ENCODE measurements around the gene CPN1. TPM values are rescaled to one million over a fixed set of nuclear protein-coding genes. Genes with fewer than 3 reads are reported as not detected.

The CPN1 gene
- total and polyA plus RNA-seq, 2 experiments from 2014 or later = 2.8 to 4.6 TPM

DNA sequence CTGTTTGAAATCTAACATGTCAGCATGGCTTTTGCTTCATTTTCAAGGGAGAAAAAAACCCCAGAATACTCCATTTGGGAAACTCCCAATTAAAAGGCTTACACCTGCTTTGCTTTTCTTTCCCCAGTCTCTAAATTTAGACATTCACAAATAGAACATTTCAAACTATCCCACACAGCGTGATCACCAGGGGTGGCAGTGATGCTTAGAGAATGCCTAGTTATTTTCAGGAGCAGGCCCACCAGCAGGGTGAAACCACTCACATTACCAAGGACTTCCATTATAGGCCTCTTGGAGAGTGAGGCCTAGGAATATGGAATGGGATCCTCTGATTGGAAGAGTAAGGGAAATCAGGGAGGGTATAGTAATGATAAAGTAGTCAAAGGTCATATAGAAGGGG is 14.2 kb downstream of the CPN1 start:
- H3K4me3 ChIP-seq = no peak overlapping the region
- no peaks in the 10 kb centered on the region for H3K4me1 ChIP-seq (ENCODE audit: insufficient read depth)
- H4K20me1 ChIP-seq (ENCODE audit: insufficient read depth, poor library complexity, severe bottlenecking) = no peaks in the 10 kb centered on the region
- no peaks in the 10 kb centered on the region for H3K9me3 ChIP-seq (ENCODE audit: low read depth)
- H3K79me2 ChIP-seq = no peaks in the 10 kb centered on the region
- DNase-seq (ENCODE audit: low spot score) = no peak
- no peak overlapping the region for H3K4me2 ChIP-seq
- no peaks in the 10 kb centered on the region for H3K27me3 ChIP-seq
- no peak overlapping the region for H2AFZ ChIP-seq
- no peaks in the 10 kb centered on the region for H3K9me2 ChIP-seq (replicated peaks; ENCODE audit: insufficient read depth)
- H3K36me3 ChIP-seq (replicated peaks; ENCODE audit: insufficient read depth, low read depth) = no peaks in the 10 kb centered on the region
- H3K27ac ChIP-seq = no peak overlapping the region
- TF ChIP-seq EZH2phosphoT487 (IDR thresholded peaks at IDR 0.05; ENCODE audit: low read depth, severe bottlenecking, unreplicated experiment) (no peak), EZH2 (IDR thresholded peaks at IDR 0.05; ENCODE audit: borderline replicate concordance) (no peak)
- TF ChIP-seq, protein P1, sequence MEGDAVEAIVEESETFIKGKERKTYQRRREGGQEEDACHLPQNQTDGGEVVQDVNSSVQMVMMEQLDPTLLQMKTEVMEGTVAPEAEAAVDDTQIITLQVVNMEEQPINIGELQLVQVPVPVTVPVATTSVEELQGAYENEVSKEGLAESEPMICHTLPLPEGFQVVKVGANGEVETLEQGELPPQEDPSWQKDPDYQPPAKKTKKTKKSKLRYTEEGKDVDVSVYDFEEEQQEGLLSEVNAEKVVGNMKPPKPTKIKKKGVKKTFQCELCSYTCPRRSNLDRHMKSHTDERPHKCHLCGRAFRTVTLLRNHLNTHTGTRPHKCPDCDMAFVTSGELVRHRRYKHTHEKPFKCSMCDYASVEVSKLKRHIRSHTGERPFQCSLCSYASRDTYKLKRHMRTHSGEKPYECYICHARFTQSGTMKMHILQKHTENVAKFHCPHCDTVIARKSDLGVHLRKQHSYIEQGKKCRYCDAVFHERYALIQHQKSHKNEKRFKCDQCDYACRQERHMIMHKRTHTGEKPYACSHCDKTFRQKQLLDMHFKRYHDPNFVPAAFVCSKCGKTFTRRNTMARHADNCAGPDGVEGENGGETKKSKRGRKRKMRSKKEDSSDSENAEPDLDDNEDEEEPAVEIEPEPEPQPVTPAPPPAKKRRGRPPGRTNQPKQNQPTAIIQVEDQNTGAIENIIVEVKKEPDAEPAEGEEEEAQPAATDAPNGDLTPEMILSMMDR (IDR thresholded peaks at IDR 0.05; ENCODE audit: poor library complexity) = no peak
- WGBS (ENCODE audit: low lambda C conversion rate, missing lambda C conversion rate) = 94% methylated on average over 1 of the region's 1 CpG

DNA sequence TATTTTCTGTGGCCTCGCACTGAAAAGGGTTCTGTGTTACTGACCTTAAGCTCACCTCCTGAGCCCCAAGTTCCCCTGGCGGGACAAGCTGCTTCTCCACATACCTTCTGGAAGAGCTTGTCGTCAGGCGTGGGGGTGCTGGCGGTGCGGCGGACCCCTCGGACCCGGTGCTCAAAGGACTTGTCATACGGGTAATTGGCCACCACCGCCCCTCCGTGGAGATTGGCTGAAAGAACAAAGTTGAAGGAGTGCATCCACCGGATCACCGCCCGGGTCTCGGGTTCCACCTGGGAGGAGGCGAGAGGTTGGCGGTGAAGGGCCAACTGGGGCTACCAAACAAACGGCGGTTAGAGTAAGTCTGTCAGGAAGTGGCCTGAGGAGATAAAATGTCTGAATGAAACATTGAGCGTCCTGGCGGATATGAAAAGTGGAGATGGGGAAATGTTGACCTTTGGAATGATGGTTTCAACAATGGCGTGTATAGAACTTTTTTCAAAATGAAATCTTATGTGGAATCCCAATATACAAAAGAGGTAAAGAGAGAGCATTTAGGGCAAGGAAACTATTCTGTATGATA is 16.5 kb downstream of the CPN1 start:
- H2AFZ ChIP-seq = no peak overlapping the region

DNA sequence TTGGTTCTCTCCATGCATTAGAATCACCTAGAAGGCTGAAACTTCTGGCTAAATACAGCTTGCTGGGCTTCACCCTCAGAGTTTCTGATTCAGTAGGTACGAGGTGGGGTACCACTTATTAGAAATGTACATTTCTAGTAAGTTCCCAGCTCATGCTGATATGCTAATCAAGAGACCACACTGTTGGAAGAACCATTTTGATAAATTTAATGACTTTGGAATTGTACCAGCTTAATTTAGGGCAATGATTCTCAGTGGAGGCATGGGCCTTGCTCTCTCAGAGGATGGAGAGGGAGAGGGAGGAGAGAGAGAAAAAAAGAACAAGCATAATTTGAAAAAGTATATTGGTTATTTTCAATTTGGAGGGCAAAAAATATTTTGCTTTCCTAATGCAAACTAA is 20.3 kb downstream of the CPN1 start:
- Histone ChIP-seq H2AFZ (no peak overlapping the region), H3K79me2 (no peaks in the 10 kb centered on the region), H3K9me3 (ENCODE audit: low read depth) (no peaks in the 10 kb centered on the region), H3K36me3 (replicated peaks; ENCODE audit: insufficient read depth, low read depth) (no peaks in the 10 kb centered on the region), H4K20me1 (ENCODE audit: insufficient read depth, poor library complexity, severe bottlenecking) (no peaks in the 10 kb centered on the region), H3K4me3 (no peak overlapping the region), H3K27me3 (no peaks in the 10 kb centered on the region), H3K9me2 (replicated peaks; ENCODE audit: insufficient read depth) (no peaks in the 10 kb centered on the region), H3K27ac (no peak overlapping the region), H3K4me1 (ENCODE audit: insufficient read depth) (no peaks in the 10 kb centered on the region), H3K4me2 (no peak overlapping the region)
- 88% methylated on average over 1 of the region's 1 CpG for WGBS (ENCODE audit: low lambda C conversion rate, missing lambda C conversion rate)
- no peak for DNase-seq (ENCODE audit: low spot score)
- TF ChIP-seq EZH2phosphoT487 (IDR thresholded peaks at IDR 0.05; ENCODE audit: low read depth, severe bottlenecking, unreplicated experiment) (no peak), EZH2 (IDR thresholded peaks at IDR 0.05; ENCODE audit: borderline replicate concordance) (no peak)

More for the DNA sequence above, 16.5 kb downstream of the CPN1 start:
- 79% methylated on average over 23 of the region's 23 CpGs for WGBS (ENCODE audit: low lambda C conversion rate, missing lambda C conversion rate)
- no peak overlapping the region for H3K4me2 ChIP-seq
- no peaks in the 10 kb centered on the region for H3K9me2 ChIP-seq (replicated peaks; ENCODE audit: insufficient read depth)
- H3K27ac ChIP-seq = no peak overlapping the region
- H3K4me1 ChIP-seq (ENCODE audit: insufficient read depth) = no peaks in the 10 kb centered on the region
- H3K36me3 ChIP-seq (replicated peaks; ENCODE audit: insufficient read depth, low read depth) = no peaks in the 10 kb centered on the region
- no peak for DNase-seq (ENCODE audit: low spot score)
- no peak overlapping the region for H3K4me3 ChIP-seq
- H3K79me2 ChIP-seq = no peaks in the 10 kb centered on the region
- TF ChIP-seq EZH2phosphoT487 (IDR thresholded peaks at IDR 0.05; ENCODE audit: low read depth, severe bottlenecking, unreplicated experiment) (no peak), EZH2 (IDR thresholded peaks at IDR 0.05; ENCODE audit: borderline replicate concordance) (no peak)
- TF ChIP-seq, protein P1 (IDR thresholded peaks at IDR 0.05; ENCODE audit: poor library complexity) = no peak
- no peaks in the 10 kb centered on the region for H4K20me1 ChIP-seq (ENCODE audit: insufficient read depth, poor library complexity, severe bottlenecking)
- no peaks in the 10 kb centered on the region for H3K9me3 ChIP-seq (ENCODE audit: low read depth)
- H3K27me3 ChIP-seq = no peaks in the 10 kb centered on the region

DNA sequence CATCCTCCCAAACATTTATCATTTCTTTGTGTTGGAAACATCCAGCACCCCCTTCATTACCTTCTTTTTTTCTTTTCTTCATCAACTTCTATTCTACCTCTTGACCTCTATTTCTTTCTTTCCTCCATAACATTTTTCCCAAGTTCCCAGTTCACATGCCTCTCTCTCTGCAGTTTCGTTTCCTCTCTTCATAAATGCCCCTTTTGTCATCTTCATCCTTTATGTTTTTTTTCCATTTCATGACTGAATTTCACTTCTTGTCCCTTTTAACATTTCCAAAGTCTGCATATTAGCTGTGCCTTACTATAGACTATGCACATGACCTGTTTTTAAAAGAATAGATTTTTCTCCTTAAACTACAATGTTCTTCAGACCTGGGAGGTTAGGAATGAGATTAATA is 23.7 kb downstream of the CPN1 start:
- Histone ChIP-seq H3K4me2 (no peak overlapping the region), H2AFZ (no peak overlapping the region), H3K4me1 (ENCODE audit: insufficient read depth) (no peaks in the 10 kb centered on the region), H3K79me2 (no peaks in the 10 kb centered on the region), H3K27me3 (no peaks in the 10 kb centered on the region), H3K27ac (no peak overlapping the region), H3K36me3 (replicated peaks; ENCODE audit: insufficient read depth, low read depth) (no peaks in the 10 kb centered on the region), H3K9me2 (replicated peaks; ENCODE audit: insufficient read depth) (no peaks in the 10 kb centered on the region), H3K9me3 (ENCODE audit: low read depth) (no peaks in the 10 kb centered on the region), H3K4me3 (no peak overlapping the region), H4K20me1 (ENCODE audit: insufficient read depth, poor library complexity, severe bottlenecking) (no peaks in the 10 kb centered on the region)
- no peak for DNase-seq (ENCODE audit: low spot score)
- 97% methylated on average over 1 of the region's 1 CpG for WGBS (ENCODE audit: low lambda C conversion rate, missing lambda C conversion rate)
- TF ChIP-seq EZH2 (IDR thresholded peaks at IDR 0.05; ENCODE audit: borderline replicate concordance) (no peak), EZH2phosphoT487 (IDR thresholded peaks at IDR 0.05; ENCODE audit: low read depth, severe bottlenecking, unreplicated experiment) (no peak)
- TF ChIP-seq, protein P1 (IDR thresholded peaks at IDR 0.05; ENCODE audit: poor library complexity) = no peak
